ENCODE data around the gene INO80B.
"Not testable (repeated sequence)": the region's sequence is repeated elsewhere in the genome, so short reads cannot be mapped to it uniquely, and the experiment has no call there.

Gene INO80B

GRCh38 chr2:74472945-74473258 lies 18.0 kb downstream of the INO80B start:
- Histone ChIP-seq H3K27me3 (ENCODE audit: insufficient read depth, low read length) (no peaks in the 10 kb centered on the region), H3K9ac (ENCODE audit: low read depth, low read length) (peak overlapping the region; percentile 88), H3K27ac (ENCODE audit: low read length) (peak overlapping the region; percentile 59), H3K4me1 (ENCODE audit: insufficient read depth, low read length) (no peaks in the 10 kb centered on the region; the same call in 1 of the 2 replicates), H3K9me3 (ENCODE audit: insufficient read depth, low read depth, low read length) (no peaks in the 10 kb centered on the region), H3K4me3 (ENCODE audit: low read length) (peak overlapping the region; percentile 97), H3K36me3 (ENCODE audit: insufficient read depth, low read depth, low read length) (peaks cover 22% of the 10 kb centered on the region)

- Histone ChIP-seq H3K4me3 (ENCODE audit: low read length) (no peak overlapping the region), H3K36me3 (ENCODE audit: insufficient read depth, low read depth, low read length) (peaks cover 22% of the 10 kb centered on the region), H3K9ac (ENCODE audit: low read depth, low read length) (no peak overlapping the region), H3K27me3 (ENCODE audit: insufficient read depth, low read length) (no peaks in the 10 kb centered on the region), H3K27ac (ENCODE audit: low read length) (no peak overlapping the region), H3K9me3 (ENCODE audit: insufficient read depth, low read depth, low read length) (no peaks in the 10 kb centered on the region), H3K4me1 (ENCODE audit: insufficient read depth, low read length) (no peaks in the 10 kb centered on the region; the same call in 1 of the 2 replicates)
Observed at GRCh38 chr2:74474481-74474880, 19.6 kb downstream of the INO80B start.

GRCh38 chr2:74474899-74475298 lies 20.0 kb downstream of the INO80B start:
- no peak overlapping the region for H3K4me3 ChIP-seq (ENCODE audit: low read length)
- no peaks in the 10 kb centered on the region for H3K9me3 ChIP-seq (ENCODE audit: insufficient read depth, low read depth, low read length)
- H3K36me3 ChIP-seq (ENCODE audit: insufficient read depth, low read depth, low read length): peaks cover 25% of the 10 kb centered on the region
- H3K9ac ChIP-seq (ENCODE audit: low read depth, low read length): no peak overlapping the region
- no peaks in the 10 kb centered on the region; the same call in 1 of the 2 replicates for H3K4me1 ChIP-seq (ENCODE audit: insufficient read depth, low read length)
- no peaks in the 10 kb centered on the region for H3K27me3 ChIP-seq (ENCODE audit: insufficient read depth, low read length)
- no peak overlapping the region for H3K27ac ChIP-seq (ENCODE audit: low read length)

- Histone ChIP-seq H3K36me3 (ENCODE audit: insufficient read depth, low read depth, low read length) (peaks cover 27% of the 10 kb centered on the region), H3K9me3 (ENCODE audit: insufficient read depth, low read depth, low read length) (no peaks in the 10 kb centered on the region), H3K27ac (ENCODE audit: low read length) (no peak overlapping the region), H3K4me1 (ENCODE audit: insufficient read depth, low read length) (no peaks in the 10 kb centered on the region; the same call in 1 of the 2 replicates), H3K9ac (ENCODE audit: low read depth, low read length) (peak overlapping the region; percentile 96; the same call in 1 of the 2 replicates), H3K27me3 (ENCODE audit: insufficient read depth, low read length) (no peaks in the 10 kb centered on the region), H3K4me3 (ENCODE audit: low read length) (peak overlapping the region; percentile 97)
Observed at GRCh38 chr2:74481431-74481830, 26.5 kb downstream of the INO80B start.

- H3K36me3 ChIP-seq (ENCODE audit: insufficient read depth, low read depth, low read length): peaks cover 30% of the 10 kb centered on the region
- H3K9ac ChIP-seq (ENCODE audit: low read depth, low read length): peak overlapping the region; percentile 96; the same call in 1 of the 2 replicates
- H3K4me1 ChIP-seq (ENCODE audit: insufficient read depth, low read length): no peaks in the 10 kb centered on the region; the same call in 1 of the 2 replicates
- no peaks in the 10 kb centered on the region for H3K27me3 ChIP-seq (ENCODE audit: insufficient read depth, low read length)
- H3K9me3 ChIP-seq (ENCODE audit: insufficient read depth, low read depth, low read length): no peaks in the 10 kb centered on the region
- H3K4me3 ChIP-seq (ENCODE audit: low read length): peak overlapping the region; percentile 97
- peak overlapping the region; percentile 98 for H3K27ac ChIP-seq (ENCODE audit: low read length)
Observed at GRCh38 chr2:74481961-74482800, 27.3 kb downstream of the INO80B start.

- no peaks in the 10 kb centered on the region for H3K27me3 ChIP-seq (ENCODE audit: insufficient read depth, low read length)
- H3K9me3 ChIP-seq (ENCODE audit: insufficient read depth, low read depth, low read length): no peaks in the 10 kb centered on the region
Observed at GRCh38 chr2:74482801-74483674, 28.2 kb downstream of the INO80B start, which contains the start of the genes CCDC142 and TTC31. TSS of gene CCDC142 (minus strand) at chr2:74482998. CDS start at chr2:74482837, 161 bp downstream. TSS of gene TTC31 (plus strand) at chr2:74483081. CDS start at chr2:74483096, 15 bp downstream.

GRCh38 chr2:74483675-74484164 lies 28.8 kb downstream of the INO80B start:
- H3K4me1 ChIP-seq (ENCODE audit: insufficient read depth, low read length); H3K27ac ChIP-seq (ENCODE audit: low read length); H3K27me3 ChIP-seq (ENCODE audit: insufficient read depth, low read length); H3K9me3 ChIP-seq (ENCODE audit: insufficient read depth, low read depth, low read length): not testable (repeated sequence)
- H3K4me3 ChIP-seq (ENCODE audit: low read length): peak overlapping the region; percentile 97
- H3K36me3 ChIP-seq (ENCODE audit: insufficient read depth, low read depth, low read length): peaks cover 26% of the 10 kb centered on the region
- H3K9ac ChIP-seq (ENCODE audit: low read depth, low read length): peak overlapping the region; percentile 96; the same call in 1 of the 2 replicates

More at GRCh38 chr2:74482801-74483674, 28.2 kb downstream of the INO80B start, which contains the start of the genes CCDC142 and TTC31:
- Histone ChIP-seq H3K9ac (ENCODE audit: low read depth, low read length) (peak within 1 kb of the TSS; percentile 96), H3K27ac (ENCODE audit: low read length) (peak within 1 kb of the TSS; percentile 98), H3K4me3 (ENCODE audit: low read length) (peak within 1 kb of the TSS; percentile 97), H3K4me1 (ENCODE audit: insufficient read depth, low read length) (no peaks in the 10 kb centered on the region; the same call in 1 of the 2 replicates), H3K36me3 (ENCODE audit: insufficient read depth, low read depth, low read length) (peaks cover 26% of the 10 kb centered on the region)

GRCh38 chr2:74486141-74486540 lies 31.3 kb downstream of the INO80B start:
- H3K4me3 ChIP-seq (ENCODE audit: low read length): no peak overlapping the region
- no peaks in the 10 kb centered on the region for H3K9me3 ChIP-seq (ENCODE audit: insufficient read depth, low read depth, low read length)
- no peak overlapping the region for H3K9ac ChIP-seq (ENCODE audit: low read depth, low read length)
- no peak overlapping the region for H3K27ac ChIP-seq (ENCODE audit: low read length)
- no peaks in the 10 kb centered on the region for H3K27me3 ChIP-seq (ENCODE audit: insufficient read depth, low read length)
- peaks cover 21% of the 10 kb centered on the region for H3K36me3 ChIP-seq (ENCODE audit: insufficient read depth, low read depth, low read length)
- H3K4me1 ChIP-seq (ENCODE audit: insufficient read depth, low read length): no peaks in the 10 kb centered on the region; the same call in 1 of the 2 replicates

- peaks cover 47% of the 10 kb centered on the region for H3K36me3 ChIP-seq (ENCODE audit: insufficient read depth, low read depth, low read length)
- no peaks in the 10 kb centered on the region for H3K9me3 ChIP-seq (ENCODE audit: insufficient read depth, low read depth, low read length)
- no peaks in the 10 kb centered on the region for H3K4me1 ChIP-seq (ENCODE audit: insufficient read depth, low read length)
- H3K27me3 ChIP-seq (ENCODE audit: insufficient read depth, low read length): 0 out of 2 replicates have a peak, but pooled peaks cover 3% of the 10 kb centered on the region
- H3K9ac ChIP-seq (ENCODE audit: low read depth, low read length): no peak overlapping the region
- no peak overlapping the region for H3K27ac ChIP-seq (ENCODE audit: low read length)
- H3K4me3 ChIP-seq (ENCODE audit: low read length): no peak overlapping the region
Observed at GRCh38 chr2:74488643-74489481, 34.0 kb downstream of the INO80B start.

GRCh38 chr2:74489906-74490305 lies 35.0 kb downstream of the INO80B start:
- H3K27ac ChIP-seq (ENCODE audit: low read length): no peak overlapping the region
- no peaks in the 10 kb centered on the region for H3K9me3 ChIP-seq (ENCODE audit: insufficient read depth, low read depth, low read length)
- H3K36me3 ChIP-seq (ENCODE audit: insufficient read depth, low read depth, low read length): peaks cover 53% of the 10 kb centered on the region
- no peak overlapping the region for H3K9ac ChIP-seq (ENCODE audit: low read depth, low read length)
- H3K4me3 ChIP-seq (ENCODE audit: low read length): no peak overlapping the region
- H3K27me3 ChIP-seq (ENCODE audit: insufficient read depth, low read length): peaks cover 12% of the 10 kb centered on the region; the same call in 1 of the 2 replicates
- no peaks in the 10 kb centered on the region for H3K4me1 ChIP-seq (ENCODE audit: insufficient read depth, low read length)
